ENCODE measurements around the gene TRMT1.

Gene TRMT1

GRCh38 chr19:13060233-13060963 is 56.1 kb downstream of the TRMT1 start:
- Mint-ChIP-seq H3K9me3 (no peaks in the 10 kb centered on the region), H3K4me3 (no peak overlapping the region), H3K36me3 (ENCODE audit: low read depth) (no peaks in the 10 kb centered on the region), H3K27me3 (ENCODE audit: low read depth, poor library complexity) (peaks cover 99% of the 10 kb centered on the region), H3K4me1 (peaks cover 25% of the 10 kb centered on the region), H3K27ac (no peak overlapping the region)
- no peak for DNase-seq
- no peak for TF ChIP-seq CTCF (IDR thresholded peaks at IDR 0.05)

GRCh38 chr19:13058951-13059660 is 57.4 kb downstream of the TRMT1 start:
- TF ChIP-seq CTCF (IDR thresholded peaks at IDR 0.05): no peak
- no peak overlapping the region for H3K27ac Mint-ChIP-seq
- H3K4me3 Mint-ChIP-seq: no peak overlapping the region
- no peak for DNase-seq
- peaks cover 100% of the 10 kb centered on the region for H3K27me3 Mint-ChIP-seq (ENCODE audit: low read depth, poor library complexity)
- H3K9me3 Mint-ChIP-seq: no peaks in the 10 kb centered on the region
- peaks cover 35% of the 10 kb centered on the region for H3K4me1 Mint-ChIP-seq
- H3K36me3 Mint-ChIP-seq (ENCODE audit: low read depth): no peaks in the 10 kb centered on the region

- DNase-seq: no peak
- no peak overlapping the region for H3K27ac Mint-ChIP-seq
- H3K36me3 Mint-ChIP-seq (ENCODE audit: low read depth): no peaks in the 10 kb centered on the region
- H3K27me3 Mint-ChIP-seq (ENCODE audit: low read depth, poor library complexity): peaks cover 100% of the 10 kb centered on the region
- no peak overlapping the region for H3K4me3 Mint-ChIP-seq
- H3K9me3 Mint-ChIP-seq: no peaks in the 10 kb centered on the region
- TF ChIP-seq CTCF (IDR thresholded peaks at IDR 0.05): no peak
- peaks cover 48% of the 10 kb centered on the region for H3K4me1 Mint-ChIP-seq
These were observed 58.8 kb downstream of the TRMT1 start for GRCh38 chr19:13057744-13058143.

GRCh38 chr19:13057147-13057572 is 59.4 kb downstream of the TRMT1 start:
- H3K9me3 Mint-ChIP-seq: no peaks in the 10 kb centered on the region
- H3K4me3 Mint-ChIP-seq: no peak overlapping the region
- H3K4me1 Mint-ChIP-seq: peaks cover 53% of the 10 kb centered on the region
- peaks cover 100% of the 10 kb centered on the region for H3K27me3 Mint-ChIP-seq (ENCODE audit: low read depth, poor library complexity)
- H3K27ac Mint-ChIP-seq: no peak overlapping the region
- no peaks in the 10 kb centered on the region for H3K36me3 Mint-ChIP-seq (ENCODE audit: low read depth)
- TF ChIP-seq CTCF (IDR thresholded peaks at IDR 0.05): no peak
- DNase-seq: no peak

- TF ChIP-seq CTCF (IDR thresholded peaks at IDR 0.05): no peak
- Mint-ChIP-seq H3K27ac (no peak overlapping the region), H3K27me3 (ENCODE audit: low read depth, poor library complexity) (peaks cover 100% of the 10 kb centered on the region), H3K4me1 (peaks cover 60% of the 10 kb centered on the region), H3K36me3 (ENCODE audit: low read depth) (no peaks in the 10 kb centered on the region), H3K4me3 (peak overlapping the region; percentile 15), H3K9me3 (no peaks in the 10 kb centered on the region)
- no peak for DNase-seq
These were observed 60.4 kb downstream of the TRMT1 start for GRCh38 chr19:13056052-13056660.
